K562 (cell line): ENCODE measurements around the gene ISYNA1. TPM values are rescaled to one million over a fixed set of nuclear protein-coding genes. Genes with fewer than 3 reads are reported as not detected.
A peak's percentile ranks its signal among the peaks of the same experiment; 100 is the strongest.

ENCODE experiments used
- ATAC-seq: fragments of 200-7000 bp; cut with Tn5 transposase; 3 replicates; pipeline ENCODE4 v1.9.1; 2020; ENCODE audit warnings: moderate library complexity
- BruUV-seq: library from RNA; stranded (reverse); fragments of 400-500 nt; replicated peaks from 2 replicates; lab custom pipeline; 2021; lab: Mats Ljungman, UMichigan
- CTCF ChIA-PET: fragments of 300-600 bp; formaldehyde crosslinking; extraction: SDS; loops from one replicate; lab custom pipeline; 2021; ENCODE audit warnings: low intra/inter-chr PET ratio; lab: Yijun Ruan, JAX
- POLR2A ChIA-PET: fragments of 300-600, 350-650 bp; sonication (Branson Sonifier 250); formaldehyde crosslinking; extraction: SDS; loops from one replicate; lab custom pipeline; 2021; ENCODE audit warnings: antibody characterized with exemption, inconsistent platforms; lab: Yijun Ruan, JAX
- DNase-seq, 4 experiments: peaks; one replicate each; pipeline versions ENCODE4 v3.0.0 to v3.0.0-alpha.2; 2011 to 2018; ENCODE audit warnings: low spot score in 3 of 4, mixed read lengths in 3 of 4; ENCODE audit errors: extremely low read depth in 1 of 4
- FAIRE-seq: peaks from 2 replicates; lab custom pipeline; 2011; peaks lifted over from hg19 to GRCh38; lab: Jason Lieb, UNC
- H2AFZ ChIP-seq: 2 replicates; pipeline ENCODE4 v1.6.0; 2011; ENCODE audit warnings: low read depth, low read length, control low read depth, inconsistent platforms
- H3K27ac ChIP-seq: fragments of 200-600 bp; 3 replicates; pipeline ENCODE4 v1.8.0; 2011; ENCODE audit warnings: low read depth, mild to moderate bottlenecking, control low read depth, inconsistent platforms, low read length, moderate library complexity, mixed read lengths; ENCODE audit errors: extremely low read depth
- H3K27me3 ChIP-seq, 2 experiments: fragments of 300-600 bp in 1 of 2; 2 replicates in 1 of 2; 3 replicates in 1 of 2; pipeline versions ENCODE4 v1.6.0 to v1.8.0; 2011; ENCODE audit warnings: inconsistent platforms in 2 of 2, low read length in 2 of 2, mild to moderate bottlenecking in 1 of 2, mixed read lengths in 1 of 2, moderate library complexity in 1 of 2; ENCODE audit not compliant: control insufficient read depth in 2 of 2, insufficient read depth in 2 of 2
- H3K36me3 ChIP-seq: fragments of 300-600 bp; 3 replicates; pipeline ENCODE4 v1.8.0; 2011; ENCODE audit warnings: mild to moderate bottlenecking, low read length, inconsistent platforms; ENCODE audit not compliant: control insufficient read depth, insufficient read depth
- H3K4me1 ChIP-seq, 2 experiments: fragments of 200-600 bp in 1 of 2; replicated peaks in 1 of 2; 2 replicates in 1 of 2; 3 replicates in 1 of 2; pipeline versions ENCODE4 v1.5.1 to v1.8.0; 2011; ENCODE audit warnings: inconsistent platforms in 2 of 2, low read length in 2 of 2, mild to moderate bottlenecking in 1 of 2, mixed read lengths in 1 of 2, moderate library complexity in 1 of 2; ENCODE audit not compliant: control insufficient read depth in 2 of 2, insufficient read depth in 2 of 2
- H3K4me2 ChIP-seq: 2 replicates; pipeline ENCODE4 v1.6.1; 2011; ENCODE audit warnings: low read length, control low read depth, inconsistent platforms, mixed read lengths; ENCODE audit not compliant: insufficient read depth
- H3K4me3 ChIP-seq: fragments of 200-600 bp; sonication (generic), shearing (Covaris generic); 2 replicates; pipeline ENCODE4 v1.5.1; 2016; ENCODE audit warnings: control low read depth, inconsistent platforms
- H3K79me2 ChIP-seq: fragments of 200-600 bp; 3 replicates; pipeline ENCODE4 v1.8.0; 2011; ENCODE audit warnings: low read length, inconsistent platforms; ENCODE audit not compliant: control insufficient read depth, insufficient read depth
- H3K9ac ChIP-seq, 2 experiments: 2 replicates each; pipeline versions ENCODE4 v1.6.0 to v1.6.1; 2011; ENCODE audit warnings: low read depth in 2 of 2, low read length in 2 of 2, control low read depth in 1 of 2, inconsistent platforms in 1 of 2, mild to moderate bottlenecking in 1 of 2, mixed read lengths in 1 of 2; ENCODE audit not compliant: insufficient read depth in 1 of 2
- H3K9me1 ChIP-seq: one replicate; pipeline ENCODE4 v1.6.0; 2011; ENCODE audit warnings: inconsistent platforms, mild to moderate bottlenecking, low read length, moderate library complexity; ENCODE audit not compliant: control insufficient read depth, insufficient read depth
- H3K9me3 ChIP-seq: replicated peaks from 2 replicates; pipeline ENCODE4 v1.5.1; 2011; ENCODE audit warnings: low read depth, low read length, inconsistent platforms; ENCODE audit not compliant: control insufficient read depth, insufficient read depth
- H4K20me1 ChIP-seq: replicated peaks from 2 replicates; pipeline ENCODE4 v1.6.1; 2011; ENCODE audit warnings: low read length, inconsistent platforms, mixed read lengths; ENCODE audit not compliant: control insufficient read depth, insufficient read depth
- ATF1 ChIP-seq, 2 experiments: fragments of 450-650 bp in 1 of 2; IDR thresholded peaks; 2 replicates each; pipeline ENCODE4 v1.6.1; 2016; ENCODE audit warnings: missing compliant biosample characterization in 1 of 2, missing genetic modification characterization in 1 of 2
- BCOR ChIP-seq: fragments of 450-650 bp; IDR thresholded peaks from 2 replicates; pipeline ENCODE4 v1.6.1; 2016
- KDM4B ChIP-seq, 2 experiments: fragments of 450-650 bp in 1 of 2; sonication (generic) in 1 of 2; IDR thresholded peaks; 2 replicates each; pipeline ENCODE4 v1.6.1; 2016 to 2017; ENCODE audit warnings: borderline replicate concordance in 2 of 2, antibody characterized with exemption in 1 of 2, low read depth in 1 of 2, mild to moderate bottlenecking in 1 of 2
- MTA1 ChIP-seq: fragments of 450-650 bp; IDR thresholded peaks from 2 replicates; pipeline ENCODE4 v1.6.1; 2017; ENCODE audit warnings: borderline replicate concordance
- NBN ChIP-seq: fragments of 450-650 bp; IDR thresholded peaks from 2 replicates; pipeline ENCODE4 v1.6.1; 2016; ENCODE audit warnings: low read depth, mild to moderate bottlenecking
- SMARCC2 ChIP-seq: fragments of 450-650 bp; IDR thresholded peaks from 2 replicates; pipeline ENCODE4 v1.6.1; 2017; ENCODE audit warnings: antibody characterized with exemption, moderate library complexity, mild to moderate bottlenecking, low read depth
- ZEB2 ChIP-seq: fragments of 450-650 bp; IDR thresholded peaks from 2 replicates; pipeline ENCODE4 v1.6.1; 2016
- WGBS: fragments of 100-300 bp; shearing (Covaris generic); methylation state at CpG from one replicate; pipeline ENCODE4 v1.1.6; 2016; ENCODE audit warnings: low coverage, mixed read lengths; ENCODE audit not compliant: insufficient coverage; ENCODE audit errors: missing lambda C conversion rate; 5-methylcytosine and 5-hydroxymethylcytosine counted together
- in situ Hi-C: fragments of 300-500 bp; cut with MboI; formaldehyde crosslinking; loops from 4 replicates; pipeline ENCODE4 v1.15.0; 2018; ENCODE audit warnings: inconsistent platforms, mixed read lengths
- intact Hi-C: fragments of 100-400 bp; cut with micrococcal nuclease; formaldehyde crosslinking; loops from 2 replicates; pipeline ENCODE4 v1.14.2; 2022
- polyA plus RNA-seq, 8 experiments: library from polyadenylated mRNA; depleted of rRNA in 4 of 8; stranded (reverse) in 5 of 8; unstranded in 3 of 8; fragments of >200 nt; fragmentation: Nextera tagmentation in 2 of 8; fragmentation: Illumina TruSeq in 1 of 8; extraction: Ambion mirVana in 2 of 8; extraction: Trizol in 1 of 8; gene quantifications; 2 replicates each; pipeline versions ENCODE4 v1.2.1 to v1.2.3, GENCODE V29; 2011 to 2014; ENCODE audit warnings: inconsistent platforms in 1 of 8, missing spikeins in 1 of 8
- total RNA-seq, 7 experiments: library from RNA; depleted of rRNA in 6 of 7; stranded (reverse); fragments of >200 nt in 6 of 7; fragmentation: Illumina TruSeq in 2 of 7; extraction: Trizol in 2 of 7; gene quantifications; 2 replicates each; pipeline versions ENCODE4 v1.2.1 to v1.2.3, GENCODE V29; 2011 to 2021; ENCODE audit warnings: low replicate concordance in 1 of 7
- TF ChIP-seq, protein P1 (sequence below): sonication (generic); formaldehyde crosslinking; IDR thresholded peaks from 2 replicates; pipeline ENCODE4 v1.8.1; 2023; ENCODE audit warnings: mild to moderate bottlenecking, missing genetic modification reagents
- TF ChIP-seq, protein P2 (sequence below): sonication (generic); formaldehyde crosslinking; IDR thresholded peaks from 2 replicates; pipeline ENCODE4 v1.9.0; 2022; ENCODE audit warnings: mild to moderate bottlenecking, missing genetic modification reagents
- TF ChIP-seq, protein P3 (sequence below): fragments of 450-650 bp; IDR thresholded peaks from 2 replicates; pipeline ENCODE4 v1.6.1; 2017; ENCODE audit warnings: antibody characterized with exemption, mild to moderate bottlenecking
- TF ChIP-seq, protein P4 (sequence below), 2 experiments: fragments of 450-650 bp; conservative IDR thresholded peaks; 2 replicates each; pipeline ENCODE4 v1.6.1; 2017; ENCODE audit warnings: mild to moderate bottlenecking in 2 of 2, moderate library complexity in 2 of 2

ISYNA1 gene
- total and polyA plus RNA-seq, 9 of the 15 experiments (the other 6 are each of a cell fraction or from before 2014, with no cell fraction given) = 21.8 to 460 (median 93.2) TPM

DNA sequence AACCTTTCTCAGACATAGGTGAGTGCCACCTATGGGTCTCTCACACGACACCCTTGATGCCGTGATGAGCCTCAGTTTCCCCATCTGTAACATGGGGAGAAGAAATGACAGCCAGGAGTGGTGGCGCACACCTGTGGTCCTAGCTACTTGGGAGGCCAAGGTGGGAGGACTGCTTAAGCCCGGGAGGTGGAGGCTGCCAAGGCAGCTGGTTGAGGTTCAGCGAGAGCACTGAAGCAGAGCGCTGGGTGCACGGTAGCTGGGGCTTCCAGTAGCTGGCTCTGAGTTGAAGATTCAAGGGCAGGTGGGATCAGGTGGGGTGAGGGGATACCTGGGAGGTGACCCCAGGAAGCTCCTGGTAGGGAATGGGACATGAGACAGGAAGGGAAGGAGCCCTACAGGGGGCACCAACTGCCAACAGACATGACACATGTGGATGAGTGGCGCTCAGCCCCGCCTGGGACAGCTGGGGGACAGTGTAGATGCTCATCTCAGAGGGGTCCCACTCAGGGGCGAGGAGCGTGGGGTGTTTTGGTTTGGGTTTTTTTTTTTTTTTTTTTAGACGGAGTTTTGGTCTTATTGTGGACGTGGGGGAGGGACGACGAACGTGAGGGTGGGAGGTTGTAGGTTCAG is 25.2 kb downstream of the ISYNA1 start (continued):
- TF ChIP-seq, protein P1, sequence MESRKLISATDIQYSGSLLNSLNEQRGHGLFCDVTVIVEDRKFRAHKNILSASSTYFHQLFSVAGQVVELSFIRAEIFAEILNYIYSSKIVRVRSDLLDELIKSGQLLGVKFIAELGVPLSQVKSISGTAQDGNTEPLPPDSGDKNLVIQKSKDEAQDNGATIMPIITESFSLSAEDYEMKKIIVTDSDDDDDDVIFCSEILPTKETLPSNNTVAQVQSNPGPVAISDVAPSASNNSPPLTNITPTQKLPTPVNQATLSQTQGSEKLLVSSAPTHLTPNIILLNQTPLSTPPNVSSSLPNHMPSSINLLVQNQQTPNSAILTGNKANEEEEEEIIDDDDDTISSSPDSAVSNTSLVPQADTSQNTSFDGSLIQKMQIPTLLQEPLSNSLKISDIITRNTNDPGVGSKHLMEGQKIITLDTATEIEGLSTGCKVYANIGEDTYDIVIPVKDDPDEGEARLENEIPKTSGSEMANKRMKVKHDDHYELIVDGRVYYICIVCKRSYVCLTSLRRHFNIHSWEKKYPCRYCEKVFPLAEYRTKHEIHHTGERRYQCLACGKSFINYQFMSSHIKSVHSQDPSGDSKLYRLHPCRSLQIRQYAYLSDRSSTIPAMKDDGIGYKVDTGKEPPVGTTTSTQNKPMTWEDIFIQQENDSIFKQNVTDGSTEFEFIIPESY = peak; percentile 58; the same call in 1 of the 2 replicates
- TF ChIP-seq BCOR = peak; percentile 86

DNA sequence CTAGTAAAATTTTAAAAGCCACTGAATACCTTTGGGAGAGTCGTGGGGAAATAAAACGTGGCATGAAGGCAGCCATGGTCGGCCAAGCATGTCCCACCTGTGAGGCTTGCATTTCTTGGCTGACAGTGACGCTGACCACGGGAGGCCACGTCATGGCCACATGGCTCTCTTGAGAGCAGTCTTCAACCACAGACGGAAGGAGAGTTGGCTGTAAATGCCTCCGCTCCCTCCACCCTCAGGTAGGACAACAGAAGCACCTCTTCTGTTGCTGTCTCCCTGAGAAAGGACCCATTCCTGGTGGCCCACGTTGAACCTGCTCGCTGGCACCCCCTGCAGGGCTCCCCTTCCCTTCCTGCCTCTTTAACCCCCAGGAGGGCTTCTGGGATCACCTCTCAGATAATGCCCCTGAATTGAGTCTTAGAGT is 29.9 kb downstream of the ISYNA1 start:
- Histone ChIP-seq H3K79me2 (no peaks in the 10 kb centered on the region), H3K9me3 (no peaks in the 10 kb centered on the region), H2AFZ (peak overlapping the region; percentile 90), H3K27me3 (no peaks in the 10 kb centered on the region), H3K4me1 (peaks cover 3 to 25% of the 10 kb centered on the region in 2 experiments; a peak in 3 of 5 replicates), H4K20me1 (no peaks in the 10 kb centered on the region), H3K9ac (peak overlapping the region in 1 of 2 experiments; percentile 89; a peak in 2 of 4 replicates), H3K9me1 (no peaks in the 10 kb centered on the region), H3K36me3 (no peaks in the 10 kb centered on the region), H3K4me2 (0 out of 2 replicates have a peak overlapping the region, but pooled peaks have one; percentile 9), H3K4me3 (no peak overlapping the region), H3K27ac (peak overlapping the region; percentile 39; the same call in 1 of the 3 replicates)
- ATAC-seq (peak; percentile 86), DNase-seq (peak; percentile 63 to 81 (median 72)), FAIRE-seq (peak; percentile 81)
- ChIA-PET POLR2A (no interaction called here), CTCF (interaction anchor here (4.1 kb wide), 1 partner anchor 59 kb away, joined by 34 read pairs; no protein-coding TSS in a partner anchor)
- 27% methylated on average over 10 of the region's 10 CpGs for WGBS
- no TSS peak for BruUV-seq
- in situ Hi-C loops (loop anchor here (5.0 kb wide), 2 partner anchors 66 to 136 kb away; partner anchors contain the start of genes IQCN and PGPEP1), intact Hi-C loops (loop anchor here (2.0 kb wide), 1 partner anchor 67 kb away; the partner anchor contains the start of gene PGPEP1)
- TF ChIP-seq NBN (peak; percentile 60; the same call in 1 of the 2 replicates), ZEB2 (0 out of 2 replicates have a peak, but pooled peaks have one; percentile 38), KDM4B (IDR thresholded peaks at IDR 0.05; ENCODE audit: borderline replicate concordance in 2 of 2, low read depth in 1 of 2) (no peak), ATF1 (CRISPR knock-in tag; IDR thresholded peaks at IDR 0.05) (no peak), ATF1 (tag; IDR thresholded peaks at IDR 0.05) (peak; percentile 60; the same call in 1 of the 2 replicates), SMARCC2 (no peak), MTA1 (0 out of 2 replicates have a peak, but pooled peaks have one; percentile 38)
- TF ChIP-seq, protein P2, sequence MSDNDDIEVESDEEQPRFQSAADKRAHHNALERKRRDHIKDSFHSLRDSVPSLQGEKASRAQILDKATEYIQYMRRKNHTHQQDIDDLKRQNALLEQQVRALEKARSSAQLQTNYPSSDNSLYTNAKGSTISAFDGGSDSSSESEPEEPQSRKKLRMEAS (CRISPR knock-in tag) = peak; percentile 63; the same call in 1 of the 2 replicates
- TF ChIP-seq, protein P3, sequence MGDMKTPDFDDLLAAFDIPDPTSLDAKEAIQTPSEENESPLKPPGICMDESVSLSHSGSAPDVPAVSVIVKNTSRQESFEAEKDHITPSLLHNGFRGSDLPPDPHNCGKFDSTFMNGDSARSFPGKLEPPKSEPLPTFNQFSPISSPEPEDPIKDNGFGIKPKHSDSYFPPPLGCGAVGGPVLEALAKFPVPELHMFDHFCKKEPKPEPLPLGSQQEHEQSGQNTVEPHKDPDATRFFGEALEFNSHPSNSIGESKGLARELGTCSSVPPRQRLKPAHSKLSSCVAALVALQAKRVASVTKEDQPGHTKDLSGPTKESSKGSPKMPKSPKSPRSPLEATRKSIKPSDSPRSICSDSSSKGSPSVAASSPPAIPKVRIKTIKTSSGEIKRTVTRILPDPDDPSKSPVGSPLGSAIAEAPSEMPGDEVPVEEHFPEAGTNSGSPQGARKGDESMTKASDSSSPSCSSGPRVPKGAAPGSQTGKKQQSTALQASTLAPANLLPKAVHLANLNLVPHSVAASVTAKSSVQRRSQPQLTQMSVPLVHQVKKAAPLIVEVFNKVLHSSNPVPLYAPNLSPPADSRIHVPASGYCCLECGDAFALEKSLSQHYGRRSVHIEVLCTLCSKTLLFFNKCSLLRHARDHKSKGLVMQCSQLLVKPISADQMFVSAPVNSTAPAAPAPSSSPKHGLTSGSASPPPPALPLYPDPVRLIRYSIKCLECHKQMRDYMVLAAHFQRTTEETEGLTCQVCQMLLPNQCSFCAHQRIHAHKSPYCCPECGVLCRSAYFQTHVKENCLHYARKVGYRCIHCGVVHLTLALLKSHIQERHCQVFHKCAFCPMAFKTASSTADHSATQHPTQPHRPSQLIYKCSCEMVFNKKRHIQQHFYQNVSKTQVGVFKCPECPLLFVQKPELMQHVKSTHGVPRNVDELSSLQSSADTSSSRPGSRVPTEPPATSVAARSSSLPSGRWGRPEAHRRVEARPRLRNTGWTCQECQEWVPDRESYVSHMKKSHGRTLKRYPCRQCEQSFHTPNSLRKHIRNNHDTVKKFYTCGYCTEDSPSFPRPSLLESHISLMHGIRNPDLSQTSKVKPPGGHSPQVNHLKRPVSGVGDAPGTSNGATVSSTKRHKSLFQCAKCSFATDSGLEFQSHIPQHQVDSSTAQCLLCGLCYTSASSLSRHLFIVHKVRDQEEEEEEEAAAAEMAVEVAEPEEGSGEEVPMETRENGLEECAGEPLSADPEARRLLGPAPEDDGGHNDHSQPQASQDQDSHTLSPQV = peak; percentile 75
- TF ChIP-seq, protein P4, sequence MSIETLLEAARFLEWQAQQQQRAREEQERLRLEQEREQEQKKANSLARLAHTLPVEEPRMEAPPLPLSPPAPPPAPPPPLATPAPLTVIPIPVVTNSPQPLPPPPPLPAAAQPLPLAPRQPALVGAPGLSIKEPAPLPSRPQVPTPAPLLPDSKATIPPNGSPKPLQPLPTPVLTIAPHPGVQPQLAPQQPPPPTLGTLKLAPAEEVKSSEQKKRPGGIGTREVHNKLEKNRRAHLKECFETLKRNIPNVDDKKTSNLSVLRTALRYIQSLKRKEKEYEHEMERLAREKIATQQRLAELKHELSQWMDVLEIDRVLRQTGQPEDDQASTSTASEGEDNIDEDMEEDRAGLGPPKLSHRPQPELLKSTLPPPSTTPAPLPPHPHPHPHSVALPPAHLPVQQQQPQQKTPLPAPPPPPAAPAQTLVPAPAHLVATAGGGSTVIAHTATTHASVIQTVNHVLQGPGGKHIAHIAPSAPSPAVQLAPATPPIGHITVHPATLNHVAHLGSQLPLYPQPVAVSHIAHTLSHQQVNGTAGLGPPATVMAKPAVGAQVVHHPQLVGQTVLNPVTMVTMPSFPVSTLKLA (conservative IDR thresholded peaks at IDR 0.05) = peak in 1 of 2 experiments; percentile 24; a peak in 1 of 4 replicates
